ENCODE data around the gene PGS1.

The PGS1 gene

DNA sequence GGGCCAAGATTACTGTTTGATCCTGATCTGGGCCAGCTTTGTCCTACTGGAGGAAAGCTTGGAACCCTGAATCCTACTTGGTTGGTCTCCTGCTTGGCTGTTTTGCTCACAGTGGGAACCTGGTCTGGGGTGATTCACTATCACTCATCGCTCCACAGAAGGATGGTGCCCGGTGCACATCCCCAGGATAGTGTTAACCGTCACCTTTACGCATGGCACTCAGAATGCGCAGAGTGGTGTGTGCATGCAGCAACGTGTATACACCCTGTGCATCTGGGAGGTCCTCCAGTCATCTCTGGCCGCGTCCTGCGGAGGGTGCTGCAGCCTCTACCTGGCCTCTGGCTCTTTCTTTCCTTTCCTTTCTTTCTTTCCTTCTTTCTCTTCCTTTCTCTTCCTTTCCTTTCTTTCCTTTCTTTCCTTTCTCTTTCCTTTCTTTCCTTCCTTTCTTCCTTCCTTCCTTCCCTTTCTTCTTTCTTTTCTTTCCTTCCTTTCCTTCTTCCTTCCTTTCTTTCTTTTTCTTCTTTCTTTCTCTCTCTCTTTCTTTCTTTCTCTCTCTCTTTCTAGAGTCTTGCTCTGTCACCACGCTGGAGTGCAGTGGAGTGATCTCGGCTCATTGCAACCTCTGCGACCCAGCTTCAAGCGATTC, 31.7 kb upstream of the PGS1 start:
- no peak for DNase-seq (ENCODE audit: low spot score)

DNA sequence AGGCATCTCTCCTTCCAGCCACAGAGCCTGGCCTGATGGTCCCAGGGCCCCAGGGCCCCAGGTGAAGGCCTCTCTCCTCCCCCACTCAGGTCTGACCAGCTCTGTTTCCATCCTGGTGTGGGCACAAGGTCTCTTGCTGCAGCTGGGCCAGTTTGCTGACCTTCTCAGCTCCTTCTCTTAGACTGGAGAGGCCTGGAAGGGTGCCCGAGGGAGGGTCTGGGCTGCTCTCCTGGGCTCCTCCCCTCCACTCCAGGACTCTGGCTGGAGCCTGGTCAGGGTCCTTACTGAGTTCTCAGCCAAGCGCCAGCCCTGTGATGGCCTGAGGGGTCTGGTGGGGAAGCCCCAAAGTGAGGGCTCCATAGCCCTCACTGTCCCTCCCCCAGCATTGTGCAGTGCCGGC, 31.0 kb upstream of the PGS1 start:
- no peak for DNase-seq (ENCODE audit: low spot score)

DNA sequence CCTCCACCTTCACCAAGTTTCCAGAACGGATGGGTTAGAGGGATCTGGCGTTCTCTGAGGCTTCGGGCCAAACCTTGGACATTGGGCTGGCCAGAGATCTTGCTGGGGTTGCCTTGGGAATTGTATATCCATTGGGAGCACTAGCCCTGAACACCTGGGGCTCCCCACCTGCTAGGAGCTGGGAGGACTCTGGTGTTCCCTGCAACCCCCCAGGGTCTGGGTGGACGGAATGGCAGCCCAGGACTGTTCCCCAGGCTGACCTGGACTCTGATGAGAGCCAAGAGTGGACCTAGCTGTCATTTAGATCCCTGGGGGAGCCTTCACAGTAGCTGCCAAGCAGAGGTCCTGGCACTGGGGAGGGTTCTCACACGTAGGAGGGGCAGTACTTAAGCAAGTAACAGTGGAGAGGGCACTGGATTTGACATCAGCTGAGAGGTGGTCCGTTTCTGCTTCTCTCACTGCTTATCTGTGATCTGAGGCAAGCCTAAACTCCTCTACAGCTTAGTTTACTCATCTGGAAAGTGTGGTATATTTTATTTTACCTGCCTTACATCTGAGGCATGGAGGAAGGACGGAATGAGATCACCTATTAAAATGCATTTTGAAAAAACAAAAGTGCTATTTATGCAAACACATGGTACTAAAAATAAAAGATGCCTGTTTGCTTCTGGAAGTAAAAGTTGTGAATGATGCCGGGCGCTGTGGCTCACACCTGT, 30.2 kb upstream of the PGS1 start:
- no peak for DNase-seq (ENCODE audit: low spot score)

DNA sequence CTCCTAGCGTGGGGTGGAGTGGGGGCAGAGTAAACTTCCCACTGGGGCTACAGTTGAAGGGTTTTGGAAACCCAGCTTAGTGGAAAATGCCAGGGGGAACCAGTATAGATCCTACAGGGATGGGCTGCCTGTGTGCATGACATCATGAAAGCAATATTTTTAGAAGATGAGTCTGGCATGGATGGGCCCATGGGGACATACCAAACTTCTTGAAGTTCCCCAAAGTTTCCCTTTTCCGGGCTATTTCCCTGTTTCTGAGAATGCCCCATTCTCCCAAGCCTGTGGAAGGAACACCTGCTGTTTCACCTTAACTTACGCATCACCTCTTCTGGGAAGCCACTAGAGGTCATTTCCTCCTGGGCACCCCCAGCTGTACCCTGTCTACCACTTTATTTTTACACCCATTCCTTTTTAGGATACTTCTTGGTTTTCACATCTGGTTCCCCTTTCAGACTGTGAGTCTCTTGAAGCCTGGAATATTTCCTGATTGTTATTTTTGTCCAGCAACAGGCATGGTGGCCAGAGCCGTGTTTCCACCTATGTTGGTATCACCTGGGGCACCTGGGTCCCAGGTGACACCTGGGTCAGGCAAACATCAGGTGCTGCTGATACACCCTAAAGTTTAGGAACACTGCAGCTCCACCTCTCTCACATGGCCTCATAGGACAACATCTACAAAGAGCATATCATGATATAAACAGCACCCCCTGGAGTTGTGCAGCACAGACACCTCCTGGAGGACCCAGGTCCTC, 28.4 kb upstream of the PGS1 start:
- no peak for DNase-seq (ENCODE audit: low spot score)

DNA sequence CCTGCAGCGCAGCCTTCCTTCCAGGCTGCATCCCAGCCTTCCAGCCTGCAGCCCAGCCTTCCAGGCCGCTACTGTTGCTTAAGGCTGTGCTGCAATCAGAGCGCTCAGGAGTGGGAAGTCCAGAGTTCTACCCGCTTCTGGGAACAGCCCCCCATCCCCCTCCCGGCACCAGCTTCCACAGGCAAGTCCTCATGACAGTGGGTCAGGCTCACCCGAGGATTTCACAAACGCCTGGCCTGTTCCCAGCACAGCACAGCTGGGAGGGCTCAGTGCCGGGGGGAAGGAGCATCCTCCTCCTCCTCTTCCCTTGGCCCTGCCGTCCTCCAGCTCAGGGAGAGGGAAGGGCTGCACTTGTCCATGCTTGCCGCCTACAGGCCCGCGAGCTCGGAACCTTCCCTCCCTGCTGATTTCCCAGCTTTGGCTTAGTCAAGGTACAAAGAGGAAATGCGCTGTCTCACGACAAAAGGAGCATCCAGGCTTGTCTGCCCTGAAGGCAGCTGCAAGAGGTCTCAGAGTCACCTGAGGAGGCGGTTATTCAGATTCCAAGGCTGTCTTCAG, 26.9 kb upstream of the PGS1 start:
- no peak for DNase-seq (ENCODE audit: low spot score)

DNA sequence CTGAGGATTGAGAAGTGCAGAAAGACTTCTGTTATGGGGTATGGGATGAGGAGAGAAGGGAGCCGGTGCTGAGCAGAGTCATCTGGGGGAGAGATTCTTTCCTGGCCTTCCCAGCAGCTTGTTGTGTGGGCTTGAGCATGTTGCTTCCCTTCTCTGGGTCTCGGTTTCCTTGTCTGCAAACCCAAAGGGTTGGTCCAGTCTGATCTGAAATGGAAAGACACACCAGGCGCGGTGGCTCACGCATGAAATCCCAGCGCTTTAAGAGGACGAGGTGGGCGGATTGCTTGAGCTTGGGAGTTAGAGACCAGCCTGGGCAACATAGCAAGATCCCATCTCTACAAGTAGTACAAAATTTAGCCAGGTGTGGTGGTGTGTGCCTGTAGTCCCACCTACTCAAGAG, 24.6 kb upstream of the PGS1 start:
- no peak for DNase-seq (ENCODE audit: low spot score)

DNA sequence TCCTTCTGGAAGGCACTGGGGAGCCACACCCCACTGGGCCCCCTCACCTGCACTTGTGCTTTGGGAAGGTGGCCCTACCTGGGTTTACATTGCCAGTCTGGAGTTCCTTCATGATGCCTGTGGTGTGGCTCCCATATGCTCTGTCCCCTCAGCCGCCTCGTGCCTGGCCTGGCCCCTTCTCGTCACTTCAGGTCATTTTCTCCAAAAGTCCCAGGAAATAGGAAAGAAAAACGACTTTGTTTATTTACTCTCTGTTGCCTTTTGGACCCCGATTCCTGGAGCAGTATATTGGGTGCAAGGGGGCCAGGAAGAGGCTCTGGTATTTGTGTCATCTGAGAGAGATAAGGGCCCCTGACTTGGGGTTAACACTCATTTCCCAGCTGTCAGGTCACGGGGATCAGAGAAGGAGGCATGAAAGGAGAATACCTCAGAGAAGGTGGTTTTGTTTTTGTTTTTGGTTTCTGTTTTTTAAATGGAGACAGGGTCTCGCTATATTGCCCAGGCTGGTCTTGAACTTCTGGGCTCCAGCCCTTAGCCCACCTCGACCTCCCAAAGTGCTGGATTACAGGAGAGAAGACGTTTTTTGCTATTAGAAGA, 23.3 kb upstream of the PGS1 start:
- no peak for DNase-seq (ENCODE audit: low spot score)

DNA sequence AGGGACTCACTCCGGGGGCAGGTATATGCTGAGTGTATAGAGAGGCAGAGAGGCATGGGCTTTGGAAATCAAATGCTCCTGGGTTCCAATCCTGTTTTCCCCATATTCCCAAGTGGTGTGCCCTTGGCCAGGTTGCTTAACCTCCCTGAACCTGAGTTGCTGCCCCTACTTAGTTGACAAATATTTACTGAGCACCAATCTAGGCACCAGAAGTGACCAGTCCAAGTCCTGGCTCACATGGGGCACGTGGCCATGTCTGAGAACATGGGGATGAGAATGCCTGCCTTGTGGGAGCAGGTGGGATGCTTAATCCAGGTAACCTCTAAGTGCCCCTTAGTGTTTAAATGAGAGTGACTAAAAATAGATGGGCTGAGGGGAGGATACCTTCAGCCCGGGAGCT, 22.7 kb upstream of the PGS1 start:
- DNase-seq (ENCODE audit: low spot score), result no peak

DNA sequence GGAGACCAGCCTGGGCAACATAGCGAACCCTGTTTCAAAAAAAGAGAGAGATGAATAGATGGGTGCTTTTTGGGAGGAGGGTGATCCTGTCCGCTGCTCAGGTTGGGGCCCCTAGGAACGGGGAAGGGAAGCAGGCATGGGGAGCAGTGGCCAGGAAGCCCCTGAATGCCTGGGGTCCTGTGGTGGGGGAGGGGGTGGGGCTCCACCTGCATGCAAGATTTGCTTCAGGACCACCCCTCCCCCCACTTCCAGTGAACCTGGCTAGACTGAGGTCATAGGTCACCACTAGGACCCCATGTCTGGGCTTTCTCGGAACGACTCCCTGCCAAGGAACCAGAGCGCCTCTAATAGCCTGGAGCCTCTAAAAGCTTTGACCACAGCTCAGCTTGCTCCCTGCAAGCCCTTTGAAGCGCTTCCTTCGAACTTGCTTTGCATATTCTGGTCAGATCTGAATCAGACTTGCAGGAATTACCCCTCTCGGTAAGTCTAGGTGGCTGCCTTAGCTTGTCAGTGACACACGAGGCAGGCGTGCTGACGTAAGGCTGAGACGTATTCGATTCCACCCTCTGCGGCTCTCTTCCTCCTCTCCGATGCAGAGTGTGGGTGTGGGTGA, 22.2 kb upstream of the PGS1 start:
- no peak for DNase-seq (ENCODE audit: low spot score)

DNA sequence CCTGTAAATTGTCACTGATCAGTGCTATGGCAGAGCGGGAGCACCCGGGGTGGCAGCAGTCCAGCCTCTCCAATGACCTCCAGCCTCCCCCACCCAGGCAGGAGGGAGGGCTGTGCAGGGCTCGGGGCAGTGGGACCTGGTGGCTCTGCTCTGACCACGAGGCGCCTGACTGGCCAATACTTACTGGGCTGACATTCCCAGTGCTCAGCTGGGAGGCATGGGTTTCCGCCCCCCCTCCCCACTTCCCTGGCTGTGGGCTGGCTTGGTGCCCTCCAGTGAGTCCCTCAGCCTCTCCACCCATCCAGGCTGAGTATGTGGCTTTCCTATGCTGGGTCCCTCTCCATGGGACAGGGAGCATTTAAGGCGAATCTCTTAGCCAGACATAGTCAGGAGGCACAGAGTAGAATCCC, 21.3 kb upstream of the PGS1 start:
- no peak for DNase-seq (ENCODE audit: low spot score)

DNA sequence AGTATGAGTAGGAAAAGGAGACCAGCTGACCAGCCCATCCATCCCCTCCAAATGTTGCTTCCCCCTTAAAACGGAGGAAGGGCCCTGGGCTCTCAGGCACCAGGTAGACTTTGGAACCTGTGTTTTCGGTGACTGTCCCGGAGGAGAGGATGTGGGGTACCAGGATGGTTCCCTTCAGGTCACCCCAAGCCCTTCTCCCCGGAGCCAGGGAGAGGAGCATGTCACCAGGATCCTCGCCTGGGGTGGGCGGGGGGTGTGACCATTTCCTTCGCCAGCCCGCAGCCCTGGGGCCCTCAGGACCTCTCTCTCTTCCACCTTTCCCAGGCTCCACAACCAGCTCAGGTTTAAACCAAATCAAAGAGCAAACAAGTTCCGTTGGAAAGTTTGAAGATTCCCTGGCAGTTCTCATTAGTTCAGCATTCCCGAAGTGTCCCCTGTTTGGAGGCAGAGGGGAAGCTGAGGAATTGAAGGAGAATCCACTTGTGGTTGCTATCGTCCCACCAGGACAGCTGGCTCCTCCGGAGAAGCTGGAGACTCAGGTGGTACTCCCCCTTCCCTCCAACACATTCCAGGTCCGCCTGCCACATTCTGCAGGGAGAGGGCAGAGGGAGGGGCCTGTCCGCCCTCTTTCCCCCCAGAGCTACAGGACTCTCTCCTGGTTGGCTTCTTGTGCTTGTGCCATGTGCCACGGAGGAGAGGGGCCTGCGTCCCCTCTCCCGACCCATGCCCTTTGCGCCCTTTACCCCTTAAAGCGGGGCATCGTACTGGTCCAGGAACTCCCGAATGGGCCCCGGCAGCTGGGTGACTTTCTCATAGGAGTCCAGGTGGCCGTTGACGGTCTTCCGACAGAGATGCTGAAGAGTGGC, 20.5 kb upstream of the PGS1 start:
- DNase-seq (ENCODE audit: low spot score), result no peak

DNA sequence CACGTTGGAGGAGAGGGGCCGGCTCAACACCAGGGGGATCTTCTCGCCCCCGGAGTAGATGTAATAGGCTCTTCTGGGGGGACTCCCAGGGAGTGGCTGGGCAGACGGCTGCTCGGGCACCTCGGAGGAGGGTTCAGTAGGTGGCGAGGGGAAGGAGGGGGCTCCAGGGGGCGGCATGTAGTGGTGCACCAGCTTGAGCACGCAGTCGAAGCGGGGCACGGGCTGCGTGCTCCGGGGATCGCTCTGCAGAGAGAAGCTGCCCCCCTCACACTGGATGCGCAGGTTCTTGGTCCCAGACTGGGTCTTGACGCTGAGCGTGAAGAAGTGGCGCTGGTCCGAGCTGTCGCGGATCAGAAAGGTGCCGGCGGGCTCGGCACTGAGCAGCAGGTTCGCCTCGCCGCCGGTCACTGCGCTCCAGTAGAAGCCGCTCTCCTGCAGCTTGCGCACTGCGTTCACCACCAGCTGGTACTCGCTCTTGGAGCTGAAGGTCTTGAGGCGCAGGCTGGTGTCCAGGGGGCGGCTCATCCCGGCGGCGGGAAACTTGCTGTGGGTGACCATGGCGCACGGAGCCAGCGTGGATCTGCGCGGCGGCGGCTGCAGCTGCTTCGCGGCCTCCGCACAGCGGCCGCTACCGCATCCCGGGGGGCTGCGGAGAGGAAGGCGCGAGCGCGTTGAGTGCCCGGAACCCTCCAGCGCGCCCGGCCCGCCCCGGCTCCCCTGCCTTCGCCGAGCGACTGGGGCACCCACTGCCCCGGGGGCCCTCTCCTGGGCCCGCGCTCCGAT, 19.7 kb upstream of the PGS1 start:
- DNase-seq (ENCODE audit: low spot score), result no peak

DNA sequence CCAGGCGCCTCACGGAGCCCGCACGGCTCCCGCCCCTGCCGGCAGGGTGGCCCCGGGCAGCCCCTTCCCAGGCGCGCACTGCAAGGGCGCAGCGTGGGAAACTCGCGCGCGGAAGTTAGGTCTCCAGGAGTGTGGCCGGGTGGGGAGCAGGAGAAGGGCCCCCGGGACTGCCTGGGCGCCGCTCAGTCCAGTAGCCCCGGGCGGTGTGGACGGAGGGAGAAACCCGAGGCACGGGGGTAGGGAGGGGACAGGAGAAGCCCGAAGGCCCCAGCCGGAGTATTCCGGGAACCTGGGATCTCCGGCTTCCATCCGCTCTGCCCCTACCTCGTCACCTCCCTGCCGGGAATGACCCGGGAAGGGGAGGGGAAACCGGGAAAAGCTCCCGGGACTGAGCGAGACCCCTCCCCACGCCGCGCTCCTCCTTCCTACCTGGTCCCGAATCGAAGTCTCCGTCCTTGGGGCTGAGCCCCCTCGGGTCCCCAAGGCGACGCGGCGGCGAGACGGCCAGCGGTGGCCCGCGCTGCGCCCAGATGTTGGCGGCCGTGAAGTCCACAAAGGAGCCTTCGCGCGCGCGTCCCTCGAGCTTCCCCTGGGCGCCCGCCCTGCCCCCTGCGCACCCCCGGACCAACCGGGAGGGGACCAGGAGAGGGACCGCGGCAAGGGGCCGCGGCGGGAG, 19.0 kb upstream of the PGS1 start:
- no peak for DNase-seq (ENCODE audit: low spot score)

DNA sequence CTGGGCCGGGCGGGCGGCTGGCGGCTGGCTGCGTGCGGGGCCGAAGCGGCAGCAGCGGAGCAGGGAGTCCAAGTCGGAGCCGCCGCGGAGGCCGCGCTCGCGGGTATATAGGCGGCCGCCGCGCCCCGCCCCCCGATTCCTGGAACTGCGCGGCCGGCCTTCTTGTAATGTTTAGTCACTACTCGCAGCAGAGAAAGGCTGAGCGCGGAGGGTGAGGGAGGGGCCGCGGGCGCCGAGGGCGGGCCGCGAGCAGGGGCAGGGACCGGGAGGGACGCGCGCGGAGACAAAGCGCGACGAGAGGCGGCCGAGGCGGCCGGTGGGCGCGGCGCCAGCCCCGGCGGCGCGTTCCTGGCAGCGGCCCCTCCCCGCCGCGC, 18.5 kb upstream of the PGS1 start, which contains the start of gene SOCS3:
Gene SOCS3, minus strand, starts transcription at position 81 of the 374 bp plus-strand sequence. CDS start 982 bp downstream, outside the sequence.
- peak; percentile 93 for DNase-seq (ENCODE audit: low spot score)

DNA sequence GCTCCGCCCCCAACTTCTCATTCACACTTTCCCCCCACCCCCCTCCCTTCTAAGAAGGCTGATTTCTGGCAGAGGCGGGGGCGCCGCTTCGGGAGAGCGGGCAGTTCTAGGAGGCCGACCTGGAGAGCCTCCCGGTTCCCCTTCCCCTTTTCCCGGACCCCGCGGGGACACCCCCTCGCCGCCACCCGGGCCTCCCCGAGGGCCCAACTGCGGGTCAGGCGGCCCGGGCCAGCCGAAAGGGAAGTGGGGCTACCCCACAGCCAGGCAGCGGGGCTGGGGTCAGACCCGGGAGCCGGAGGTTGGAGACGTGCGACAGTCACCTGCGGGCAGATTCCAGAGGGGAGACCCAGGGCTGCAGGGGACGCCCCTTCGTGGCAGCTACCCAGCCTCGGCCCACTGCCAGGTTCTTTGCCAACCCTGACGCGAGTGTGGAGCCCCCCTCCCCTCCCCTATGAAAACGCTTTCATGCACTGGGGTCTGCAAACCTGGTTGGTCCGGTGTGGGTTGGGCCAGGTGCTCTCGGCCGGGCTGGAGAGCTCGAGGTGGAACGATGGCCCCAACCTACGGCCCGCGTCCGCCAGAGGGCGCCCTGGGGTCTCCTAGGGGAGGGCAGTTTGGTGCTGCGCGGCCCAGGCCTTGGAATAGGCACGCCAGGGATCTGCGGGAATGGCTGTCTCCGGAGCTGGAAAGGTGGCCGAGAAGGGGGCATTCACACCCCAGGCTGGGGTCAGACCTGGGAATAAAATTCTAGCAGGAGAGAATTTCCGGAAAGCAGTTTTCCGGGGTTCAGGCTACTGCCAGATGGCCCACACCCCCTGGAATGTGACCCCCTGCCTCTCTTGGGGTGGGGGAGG, 17.9 kb upstream of the PGS1 start:
- DNase-seq (ENCODE audit: low spot score), result peak; percentile 89

DNA sequence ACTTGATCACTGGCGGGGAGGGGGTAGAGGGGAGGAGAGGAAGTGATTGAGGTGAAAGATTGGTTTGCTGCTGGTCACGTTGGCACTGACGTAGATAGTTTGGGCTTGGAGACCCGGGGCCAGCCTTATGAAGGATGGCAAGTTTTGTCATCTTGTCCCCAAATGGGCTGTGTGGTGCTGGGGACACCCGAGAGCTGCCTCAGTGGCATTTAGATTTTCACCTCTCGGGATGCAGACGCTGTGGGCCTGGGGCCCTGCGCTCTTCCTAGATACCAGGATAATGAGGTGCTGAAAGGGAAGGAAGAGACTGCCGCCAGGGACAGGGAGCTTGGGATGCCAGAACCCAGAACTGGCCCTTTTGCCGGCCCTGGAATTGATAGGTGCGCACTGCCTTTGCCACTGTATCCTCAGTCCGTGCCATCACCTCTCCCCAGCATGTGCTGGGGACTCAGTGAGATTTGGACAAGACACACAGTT, 17.2 kb upstream of the PGS1 start:
- DNase-seq (ENCODE audit: low spot score), result no peak

DNA sequence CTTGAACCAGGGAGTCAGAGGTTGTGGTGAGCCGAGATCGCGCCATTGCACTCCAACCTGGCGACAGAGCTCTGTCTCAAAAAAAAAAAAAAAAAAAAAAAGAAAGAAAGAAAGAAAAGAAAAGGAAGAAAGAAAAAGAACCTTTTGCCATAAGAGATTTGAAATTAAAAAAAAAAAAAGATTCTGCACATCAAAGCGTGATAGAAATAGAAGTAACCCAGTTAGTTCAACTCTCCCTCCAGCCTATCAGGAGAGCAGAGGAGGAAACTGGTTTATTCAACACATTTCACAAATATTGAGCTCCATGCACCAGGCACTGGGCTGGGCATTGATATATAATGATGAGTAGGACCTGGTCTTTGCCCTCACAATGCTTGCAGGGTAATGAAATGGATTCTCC, 16.2 kb upstream of the PGS1 start:
- no peak for DNase-seq (ENCODE audit: low spot score)

DNA sequence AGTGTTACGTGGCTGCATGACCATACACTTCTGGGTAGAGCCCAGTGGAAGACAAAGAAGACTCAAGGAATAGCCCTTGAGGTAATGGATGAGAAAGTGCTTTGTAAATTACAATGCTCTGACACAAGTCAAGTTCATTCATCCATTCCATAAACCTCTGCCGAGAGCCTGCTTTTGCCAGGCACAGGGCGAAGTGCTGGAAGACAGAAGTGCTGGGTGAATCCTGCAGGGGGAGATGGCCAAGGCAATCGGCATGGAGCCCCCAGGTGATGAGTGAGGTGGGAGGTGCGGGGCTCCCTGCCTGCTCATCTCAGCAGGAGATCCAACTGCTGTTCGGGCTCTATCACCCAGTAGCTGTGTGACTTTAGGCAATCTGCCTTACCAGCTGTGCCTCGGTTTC, 15.8 kb upstream of the PGS1 start:
- DNase-seq (ENCODE audit: low spot score), result no peak

Data from LoVo (cell line).